Raji (cell line): ENCODE measurements around the gene ZNF213.

Source experiments
- POLR2A ChIP-seq: IDR thresholded peaks from 2 replicates; pipeline ENCODE4 v1.6.1; 2011; ENCODE audit warnings: low read depth, low read length, control low read depth; ENCODE audit not compliant: insufficient read depth

The ZNF213 gene

GRCh38 chr16:3137267-3137666 is 2.4 kb downstream of the ZNF213 start:
- TF ChIP-seq POLR2A: no peak

GRCh38 chr16:3138342-3138741 is 3.5 kb downstream of the ZNF213 start:
- TF ChIP-seq POLR2A: no peak

- no peak for TF ChIP-seq POLR2A
These were observed 4.1 kb downstream of the ZNF213 start for GRCh38 chr16:3138823-3139426.

- TF ChIP-seq POLR2A: no peak
These were observed 6.0 kb downstream of the ZNF213 start for GRCh38 chr16:3140603-3141427.

DNA sequence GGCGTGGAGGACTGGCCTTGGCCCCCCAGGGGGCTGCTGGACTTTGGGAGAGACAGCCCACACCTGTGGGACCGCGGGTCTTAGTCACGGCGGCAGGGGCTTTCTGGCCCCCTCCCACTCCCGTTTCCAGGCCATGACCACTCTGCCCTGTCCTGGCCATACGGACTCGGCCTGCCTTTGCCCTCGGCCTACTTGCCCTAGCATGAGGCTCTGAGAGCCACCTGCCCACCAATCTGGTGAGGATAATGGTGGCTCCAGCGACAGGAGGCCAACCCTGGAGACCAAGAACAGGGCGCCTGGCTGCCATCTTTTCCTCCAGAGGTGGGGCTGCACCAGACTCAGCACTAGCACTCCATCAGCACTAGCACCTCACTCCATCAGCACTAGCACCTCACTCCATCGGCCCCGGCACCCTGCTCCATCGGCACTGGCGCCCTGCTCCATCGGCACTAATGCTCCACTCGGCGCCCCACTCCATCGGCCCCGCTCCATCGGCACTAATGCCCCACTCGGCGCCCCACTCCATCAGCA is 7.0 kb downstream of the ZNF213 start:
- no peak for TF ChIP-seq POLR2A

DNA sequence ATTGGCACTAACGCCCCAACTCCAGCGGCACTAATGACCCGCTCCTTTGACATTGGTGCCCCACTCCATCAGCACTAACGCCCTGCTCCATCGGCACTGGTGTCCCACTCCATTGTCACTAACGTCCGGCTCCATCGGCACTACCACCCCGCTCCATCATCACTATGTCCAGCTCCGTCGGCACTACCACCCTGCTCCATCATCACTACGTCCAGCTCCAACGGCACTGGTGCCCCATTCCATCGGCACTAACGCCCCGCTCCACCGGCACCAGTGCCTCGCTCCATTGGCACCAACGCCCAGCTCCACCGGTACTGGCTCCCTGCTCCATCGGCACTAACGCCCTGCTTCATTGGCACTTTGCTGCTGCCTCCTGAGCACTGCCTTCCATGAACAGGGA is 7.5 kb downstream of the ZNF213 start:
- TF ChIP-seq POLR2A: no peak

- TF ChIP-seq POLR2A: no peak
These were observed 7.9 kb downstream of the ZNF213 start for GRCh38 chr16:3142770-3143169.

DNA sequence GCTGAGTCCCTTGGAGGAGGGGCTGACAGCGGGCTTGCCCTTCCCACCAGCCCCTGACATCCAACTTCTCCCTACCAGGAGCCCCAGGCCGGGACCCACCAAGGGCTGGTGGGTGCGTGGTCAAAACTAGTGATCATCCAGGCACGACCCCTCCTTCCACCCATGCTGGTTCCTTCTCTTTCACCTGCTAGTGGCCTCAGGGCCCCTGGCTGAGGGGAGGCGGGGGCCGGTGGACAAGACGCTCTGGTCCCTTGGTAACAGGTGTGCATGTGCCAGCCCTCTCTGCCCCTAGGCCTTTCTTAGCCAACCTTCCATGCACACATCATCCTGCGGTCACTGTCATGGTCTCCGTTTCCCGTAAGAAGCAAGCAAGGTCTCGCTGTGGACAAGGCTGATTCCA is 8.4 kb downstream of the ZNF213 start:
- TF ChIP-seq POLR2A: no peak

GRCh38 chr16:3143598-3144320 is 8.9 kb downstream of the ZNF213 start:
- TF ChIP-seq POLR2A: no peak

DNA sequence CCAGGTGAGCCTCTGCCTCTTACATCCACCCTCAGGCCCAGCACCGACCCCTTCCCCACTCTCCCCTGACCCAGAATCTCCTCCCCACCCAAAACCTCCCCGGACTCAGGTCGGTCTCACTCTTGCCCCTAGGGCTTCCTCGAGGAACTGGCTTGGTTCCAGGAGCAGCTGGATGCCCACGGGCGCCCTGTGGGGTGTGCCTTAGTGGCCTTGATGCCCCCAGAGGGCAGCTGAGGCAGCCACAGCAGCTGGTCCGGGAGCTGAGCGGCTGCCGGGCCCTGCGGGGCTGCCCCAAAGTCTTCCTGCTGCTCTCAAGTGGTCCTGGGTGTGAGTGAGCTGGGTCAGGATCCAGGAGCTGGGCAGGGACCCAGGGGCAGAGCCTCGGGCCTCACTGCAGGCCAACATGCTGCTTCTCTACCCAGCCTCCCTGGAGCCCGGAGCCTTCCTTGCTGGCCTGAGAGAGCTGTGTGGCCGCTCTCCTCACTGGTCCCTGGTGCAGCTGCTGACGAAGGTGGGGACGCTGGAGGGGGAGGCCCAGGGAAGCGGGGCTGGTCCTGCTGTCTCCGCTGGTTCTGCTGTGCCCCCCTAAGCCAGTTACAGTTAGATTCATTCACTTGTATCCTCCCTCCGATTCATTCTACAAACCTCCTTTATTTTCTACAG is 9.6 kb downstream of the ZNF213 start:
- TF ChIP-seq POLR2A: no peak

GRCh38 chr16:3145151-3145550 is 10.3 kb downstream of the ZNF213 start:
- TF ChIP-seq POLR2A: no peak

GRCh38 chr16:3145660-3146059 is 10.8 kb downstream of the ZNF213 start:
- no peak for TF ChIP-seq POLR2A

DNA sequence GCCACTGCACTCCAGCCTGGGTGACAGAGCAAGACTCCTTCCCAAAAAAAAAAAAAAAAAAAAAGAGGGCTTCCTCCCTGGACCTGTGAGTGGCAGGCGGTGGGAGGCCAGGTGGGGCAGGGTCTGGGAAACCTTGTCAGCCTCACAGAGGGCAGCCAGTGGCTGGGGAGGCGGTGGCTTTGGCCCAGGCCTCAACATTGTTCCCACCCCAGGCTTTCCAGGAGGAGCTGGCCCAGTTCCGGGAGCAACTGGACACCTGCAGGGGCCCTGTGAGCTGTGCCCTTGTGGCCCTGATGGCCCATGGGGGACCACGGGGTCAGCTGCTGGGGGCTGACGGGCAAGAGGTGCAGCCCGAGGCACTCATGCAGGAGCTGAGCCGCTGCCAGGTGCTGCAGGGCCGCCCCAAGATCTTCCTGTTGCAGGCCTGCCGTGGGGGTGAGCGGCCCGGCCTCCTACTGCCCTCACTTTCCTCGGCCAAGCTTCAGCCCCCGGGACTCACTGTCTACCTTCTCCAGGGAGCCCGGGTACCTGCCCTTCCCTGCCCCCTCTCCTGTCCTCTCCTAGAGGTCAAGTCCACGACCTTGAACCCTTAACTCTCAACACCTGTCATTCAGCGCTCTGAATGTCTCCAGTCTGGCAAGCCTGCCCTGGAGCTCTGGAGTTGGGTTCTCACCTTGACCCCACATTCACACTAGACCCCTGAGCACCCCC is 12.4 kb downstream of the ZNF213 start:
- no peak for TF ChIP-seq POLR2A

GRCh38 chr16:3147757-3148104 is 12.9 kb downstream of the ZNF213 start:
- TF ChIP-seq POLR2A: no peak

DNA sequence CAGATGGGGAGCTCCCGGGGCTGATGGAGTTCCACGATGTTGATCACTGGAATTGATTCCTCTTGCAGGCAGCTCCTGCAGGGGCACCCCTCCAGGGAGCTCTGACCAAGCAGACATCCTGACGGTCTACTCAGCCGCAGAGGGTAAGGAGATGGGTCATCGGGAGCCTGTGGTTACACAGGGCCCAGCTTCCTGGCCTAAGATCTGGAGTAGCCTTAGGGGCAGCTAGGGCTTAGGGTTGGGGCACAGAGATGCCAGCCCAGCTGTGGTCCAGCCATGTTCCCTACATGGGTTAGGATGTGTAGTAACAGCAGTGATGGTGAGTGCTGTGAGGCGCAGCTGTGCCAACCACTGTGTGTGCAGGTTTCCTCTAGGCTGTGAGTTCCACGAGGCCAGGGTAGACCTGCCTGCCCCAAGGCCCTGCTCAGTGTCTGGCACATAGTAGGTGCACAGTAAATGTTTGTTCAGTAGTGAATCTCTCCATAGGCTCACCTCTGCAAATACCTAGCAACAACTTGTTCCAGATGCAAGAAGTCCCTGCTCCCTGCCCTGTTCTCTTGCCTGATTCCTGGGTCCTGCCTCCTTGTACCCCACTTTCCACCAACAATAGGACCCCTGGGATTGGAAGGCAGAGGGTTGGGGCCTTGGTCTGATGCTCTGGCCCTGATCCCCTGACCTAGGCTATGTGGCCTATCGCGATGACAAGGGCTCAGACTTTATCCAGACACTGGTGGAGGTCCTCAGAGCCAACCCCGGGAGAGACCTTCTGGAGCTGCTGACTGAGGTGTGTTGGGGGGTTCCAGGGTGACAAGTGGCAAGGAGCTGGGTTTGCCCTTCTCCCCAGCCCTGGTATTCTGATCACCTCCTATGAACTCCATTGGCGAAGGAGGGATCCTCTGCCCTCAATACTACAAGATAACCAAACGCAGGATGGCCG is 13.7 kb downstream of the ZNF213 start:
- no peak for TF ChIP-seq POLR2A
